SK-N-SH (cell line): ENCODE results near the gene ELMOD1. TPM values are rescaled to one million over a fixed set of nuclear protein-coding genes. Genes with fewer than 3 reads are reported as not detected.

Experiments used
- CTCF ChIA-PET: fragments of 300-600, 350-600 bp; formaldehyde crosslinking; extraction: SDS; loops from one replicate; lab custom pipeline; 2021; lab: Yijun Ruan, JAX
- POLR2A ChIA-PET: fragments of 350-600 bp; sonication (Branson Sonifier 250); formaldehyde crosslinking; extraction: SDS; loops from one replicate; lab custom pipeline; 2020; ENCODE audit warnings: antibody characterized with exemption, inconsistent platforms; lab: Yijun Ruan, JAX
- DNase-seq: peaks from one replicate; pipeline ENCODE4 v3.0.0; 2012
- H2AFZ ChIP-seq: fragments of 200-600 bp; sonication (generic); 2 replicates; pipeline ENCODE4 v1.8.1; 2016; ENCODE audit warnings: antibody characterized with exemption, mild to moderate bottlenecking, low read depth
- H3F3A ChIP-seq: fragments of 200-600 bp; sonication (generic); replicated peaks from 2 replicates; pipeline ENCODE3; 2016; ENCODE audit warnings: antibody characterized with exemption, mild to moderate bottlenecking; ENCODE audit not compliant: insufficient read depth
- H3K27ac ChIP-seq, 2 experiments: fragments of 200-500 bp in 1 of 2; fragments of 200-600 bp in 1 of 2; sonication (Bioruptor generic) in 1 of 2; sonication (generic), shearing (Covaris generic) in 1 of 2; 2 replicates each; pipeline versions ENCODE4 v1.5.1 to v1.6.1; 2014 to 2016; ENCODE audit warnings: low read depth in 2 of 2, inconsistent platforms in 1 of 2, low read length in 1 of 2, mild to moderate bottlenecking in 1 of 2, mixed read lengths in 1 of 2
- H3K27me3 ChIP-seq: fragments of 200-600 bp; sonication (generic), shearing (Covaris generic); 2 replicates; pipeline ENCODE4 v1.6.1; 2016; ENCODE audit warnings: mixed run types; ENCODE audit not compliant: insufficient read depth
- H3K36me3 ChIP-seq, 2 experiments: fragments of 200-500 bp in 1 of 2; fragments of 200-600 bp in 1 of 2; sonication (Bioruptor generic) in 1 of 2; sonication (generic) in 1 of 2; replicated peaks in 1 of 2; 2 replicates each; pipeline versions ENCODE3 to v1.5.1; 2014 to 2016; ENCODE audit warnings: low read length in 1 of 2, mild to moderate bottlenecking in 1 of 2; ENCODE audit not compliant: insufficient read depth in 2 of 2, control insufficient read depth in 1 of 2
- H3K4me1 ChIP-seq, 2 experiments: fragments of 200-500 bp in 1 of 2; fragments of 200-600 bp in 1 of 2; sonication (Bioruptor generic) in 1 of 2; sonication (generic), shearing (Covaris generic) in 1 of 2; 2 replicates each; pipeline versions ENCODE4 v1.5.1 to v1.6.1; 2014 to 2016; ENCODE audit warnings: low read depth in 1 of 2, low read length in 1 of 2, mixed run types in 1 of 2; ENCODE audit not compliant: insufficient read depth in 2 of 2, control insufficient read depth in 1 of 2
- H3K4me2 ChIP-seq: fragments of 200-600 bp; sonication (generic), shearing (Covaris generic); 2 replicates; pipeline ENCODE4 v1.6.1; 2017; ENCODE audit warnings: mixed run types
- H3K4me3 ChIP-seq, 2 experiments: fragments of 200-500 bp in 1 of 2; fragments of 200-600 bp in 1 of 2; sonication (Bioruptor generic) in 1 of 2; sonication (generic), shearing (Covaris generic) in 1 of 2; 2 replicates each; pipeline versions ENCODE4 v1.5.1 to v1.8.1; 2014 to 2016; ENCODE audit warnings: low read depth in 2 of 2, inconsistent platforms in 1 of 2, low read length in 1 of 2, mild to moderate bottlenecking in 1 of 2, mixed read lengths in 1 of 2, moderate library complexity in 1 of 2
- H3K79me2 ChIP-seq: fragments of 200-600 bp; sonication (generic); 2 replicates; pipeline ENCODE4 v1.8.1; 2017; ENCODE audit warnings: mild to moderate bottlenecking; ENCODE audit not compliant: insufficient read depth
- H3K9ac ChIP-seq: fragments of 200-600 bp; sonication (generic); 2 replicates; pipeline ENCODE4 v1.6.1; 2017; ENCODE audit warnings: mixed run types
- H3K9me2 ChIP-seq: fragments of 200-600 bp; sonication (generic); 2 replicates; pipeline ENCODE4 v1.6.1; 2017; ENCODE audit warnings: mixed run types
- H3K9me3 ChIP-seq: fragments of 200-600 bp; sonication (generic); 2 replicates; pipeline ENCODE4 v1.6.1; 2017; ENCODE audit warnings: mixed run types, mild to moderate bottlenecking, moderate library complexity
- H4K20me1 ChIP-seq: fragments of 200-600 bp; sonication (generic); 2 replicates; pipeline ENCODE4 v1.6.1; 2017; ENCODE audit warnings: mild to moderate bottlenecking, mixed run types; ENCODE audit not compliant: insufficient read depth
- CTCF ChIP-seq: fragments of 200-600 bp; sonication (generic); IDR thresholded peaks from 2 replicates; pipeline ENCODE4 v1.6.1; 2017; ENCODE audit warnings: antibody characterized with exemption, mild to moderate bottlenecking, moderate library complexity
- EP300 ChIP-seq, 2 experiments: IDR thresholded peaks; 2 replicates each; pipeline versions ENCODE4 v1.4.0 to v1.6.1; 2012; ENCODE audit warnings: borderline replicate concordance in 1 of 2, low read depth in 1 of 2, low read length in 1 of 2
- FOXM1 ChIP-seq: IDR thresholded peaks from 2 replicates; pipeline ENCODE4 v1.4.0; 2012; ENCODE audit warnings: low read depth, mild to moderate bottlenecking
- GATA2 ChIP-seq: sonication (generic); formaldehyde crosslinking; IDR thresholded peaks from 2 replicates; pipeline ENCODE4 v1.5.0; 2020; ENCODE audit warnings: mild to moderate bottlenecking, missing genetic modification reagents
- JUND ChIP-seq: IDR thresholded peaks from 2 replicates; pipeline ENCODE4 v1.4.0; 2012
- MAX ChIP-seq: IDR thresholded peaks from 2 replicates; pipeline ENCODE4 v1.4.0; 2012; ENCODE audit warnings: low read depth
- NRF1 ChIP-seq: IDR thresholded peaks from 2 replicates; pipeline ENCODE4 v1.6.1; 2012; ENCODE audit warnings: low read depth, mild to moderate bottlenecking, low read length
- PBX3 ChIP-seq: IDR thresholded peaks from 2 replicates; pipeline ENCODE4; 2012
- RAD21 ChIP-seq: IDR thresholded peaks from 2 replicates; pipeline ENCODE4 v1.6.1; 2012; ENCODE audit warnings: mild to moderate bottlenecking, low read length
- RCOR1 ChIP-seq: fragments of 150-350 bp; IDR thresholded peaks from 2 replicates; pipeline ENCODE4 v1.6.1; 2017; ENCODE audit warnings: antibody characterized with exemption, low read length
- SMC3 ChIP-seq: IDR thresholded peaks from 2 replicates; pipeline ENCODE4 v1.6.1; 2012; ENCODE audit warnings: low read depth, low read length, improper control_type of control experiment
- TEAD4 ChIP-seq: IDR thresholded peaks from 2 replicates; pipeline ENCODE4 v1.4.0; 2012; ENCODE audit warnings: mild to moderate bottlenecking, borderline replicate concordance; ENCODE audit not compliant: insufficient read depth
- WGBS: methylation state at CpG from one replicate; pipeline ENCODE4 v1.1.6; 2017; ENCODE audit warnings: low lambda C conversion rate; 5-methylcytosine and 5-hydroxymethylcytosine counted together
- polyA plus RNA-seq, 3 experiments: library from polyadenylated mRNA; depleted of rRNA; stranded (reverse); fragments of >200 nt; gene quantifications; 2 replicates each; pipeline ENCODE4 v1.2.3, GENCODE V29; 2012

ELMOD1 gene
- polyA plus RNA-seq, 1 of the 3 experiments (the other 2 are of a cell fraction), result not detected

- CTCF ChIA-PET, result interaction anchor here (0.6 to 9.1 kb wide), 38 partner anchors 8 to 1096 kb away, joined by 3 to 110 read pairs (median 4); partner anchors contain the start of genes ALKBH8 and ELMOD1
- 72% methylated on average over 6 of the region's 6 CpGs for WGBS
These were observed 41.5 kb upstream of the ELMOD1 start for GRCh38 chr11:107549253-107549953.

GRCh38 chr11:107549954-107550285, 41.0 kb upstream of the ELMOD1 start:
- no peak overlapping the region for H3K4me2 ChIP-seq
- H3K9ac ChIP-seq, result no peak overlapping the region
- no peak overlapping the region for H3K4me3 ChIP-seq
- no peak overlapping the region for H2AFZ ChIP-seq
- ChIA-PET CTCF (interaction anchor here (0.8 to 9.1 kb wide), 14 partner anchors 11 to 222 kb away, joined by 3 to 110 read pairs (median 5); partner anchors contain the start of gene ALKBH8), POLR2A (no interaction called here)
- no peaks in the 10 kb centered on the region for H4K20me1 ChIP-seq
- WGBS, result 90% methylated on average over 2 of the region's 2 CpGs
- no peak for DNase-seq
- H3F3A ChIP-seq, result peaks cover 16% of the 10 kb centered on the region
- peaks cover 0 to under 1% of the 10 kb centered on the region in 2 experiments; a peak in 2 of 4 replicates for H3K4me1 ChIP-seq
- no peaks in the 10 kb centered on the region for H3K79me2 ChIP-seq
- TF ChIP-seq RAD21, result no peak
- no peak for TF ChIP-seq JUND
- TF ChIP-seq TEAD4, result no peak
- H3K9me3 ChIP-seq, result no peaks in the 10 kb centered on the region
- H3K9me2 ChIP-seq, result no peaks in the 10 kb centered on the region
- H3K36me3 ChIP-seq, result peaks cover 27 to 56% of the 10 kb centered on the region in 2 experiments
- H3K27ac ChIP-seq, result no peak overlapping the region
- no peaks in the 10 kb centered on the region for H3K27me3 ChIP-seq

More at GRCh38 chr11:107549253-107549953, 41.5 kb upstream of the ELMOD1 start:
- no peak overlapping the region for H3K27ac ChIP-seq
- no peak overlapping the region for H3K4me2 ChIP-seq
- peaks cover 20% of the 10 kb centered on the region for H3F3A ChIP-seq
- peaks cover 27 to 52% of the 10 kb centered on the region in 2 experiments for H3K36me3 ChIP-seq
- no peaks in the 10 kb centered on the region for H3K79me2 ChIP-seq
- H3K27me3 ChIP-seq, result no peaks in the 10 kb centered on the region
- no peaks in the 10 kb centered on the region for H4K20me1 ChIP-seq
- H2AFZ ChIP-seq, result no peak overlapping the region
- peaks cover 0 to 6% of the 10 kb centered on the region in 2 experiments; a peak in 2 of 4 replicates for H3K4me1 ChIP-seq
- no peaks in the 10 kb centered on the region for H3K9me2 ChIP-seq
- H3K4me3 ChIP-seq, result no peak overlapping the region; a peak in 1 of 4 replicates
- H3K9ac ChIP-seq, result no peak overlapping the region
- TF ChIP-seq CTCF (peak; percentile 94), RAD21 (peak; percentile 83), SMC3 (peak; percentile 63), RCOR1 (no peak)
- no peaks in the 10 kb centered on the region for H3K9me3 ChIP-seq
- peak; percentile 24 for DNase-seq
- POLR2A ChIA-PET, result no interaction called here

GRCh38 chr11:107550304-107550703, 40.6 kb upstream of the ELMOD1 start:
- TF ChIP-seq FOXM1, result no peak
- no peak for TF ChIP-seq MAX
- no peak for TF ChIP-seq SMC3
- TF ChIP-seq NRF1, result no peak
- no peak for TF ChIP-seq EP300 (IDR thresholded peaks at IDR 0.05; ENCODE audit: borderline replicate concordance in 1 of 2, low read depth in 1 of 2, low read length in 1 of 2)
- no peak for TF ChIP-seq GATA2 (CRISPR knock-in tag)
- no peak for TF ChIP-seq PBX3
- Histone ChIP-seq H3K27me3 (no peaks in the 10 kb centered on the region), H3K4me3 (no peak overlapping the region), H3K36me3 (peaks cover 27 to 56% of the 10 kb centered on the region in 2 experiments), H3K9ac (no peak overlapping the region), H3K9me3 (no peaks in the 10 kb centered on the region), H3K9me2 (no peaks in the 10 kb centered on the region), H3K79me2 (no peaks in the 10 kb centered on the region), H3K4me2 (no peak overlapping the region), H3F3A (peaks cover 12% of the 10 kb centered on the region), H3K4me1 (no peaks in the 10 kb centered on the region; a peak in 1 of 4 replicates), H4K20me1 (no peaks in the 10 kb centered on the region), H3K27ac (no peak overlapping the region), H2AFZ (no peak overlapping the region)
- 100% methylated on average over 4 of the region's 4 CpGs for WGBS
- ChIA-PET POLR2A (no interaction called here), CTCF (interaction anchor here (0.8 to 9.1 kb wide), 7 partner anchors 12 to 221 kb away, joined by 3 to 110 read pairs (median 11); partner anchors contain the start of gene ALKBH8)
- no peak for DNase-seq
